ENCODE measurements around the gene INSRR.

DNA sequence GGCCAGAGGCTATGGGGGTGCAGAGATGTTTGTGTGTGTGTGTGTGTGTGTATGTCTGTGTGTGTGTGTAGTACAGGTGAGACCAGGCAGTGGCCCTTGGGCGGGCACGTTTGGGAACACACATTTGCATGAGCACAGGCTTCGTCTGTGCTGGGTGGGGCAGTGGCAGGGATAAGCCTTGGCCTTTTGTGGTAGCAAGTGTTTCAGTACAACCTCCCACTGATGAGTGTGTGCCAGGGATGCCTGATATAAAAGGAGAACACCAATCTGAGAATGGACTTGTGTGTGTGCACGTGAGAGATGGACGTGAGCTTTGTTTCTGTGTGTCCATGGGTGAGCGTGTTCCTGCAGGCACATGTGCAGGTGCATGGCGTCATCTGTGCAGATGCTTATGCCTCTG, 4.7 kb upstream of the INSRR start:
- TF ChIP-seq POLR2A (IDR thresholded peaks at IDR 0.05; ENCODE audit: low read depth) (no peak), EP300 (IDR thresholded peaks at IDR 0.05) (no peak), POLR2AphosphoS5 (IDR thresholded peaks at IDR 0.05) (no peak)
- TF ChIP-seq, protein P1, sequence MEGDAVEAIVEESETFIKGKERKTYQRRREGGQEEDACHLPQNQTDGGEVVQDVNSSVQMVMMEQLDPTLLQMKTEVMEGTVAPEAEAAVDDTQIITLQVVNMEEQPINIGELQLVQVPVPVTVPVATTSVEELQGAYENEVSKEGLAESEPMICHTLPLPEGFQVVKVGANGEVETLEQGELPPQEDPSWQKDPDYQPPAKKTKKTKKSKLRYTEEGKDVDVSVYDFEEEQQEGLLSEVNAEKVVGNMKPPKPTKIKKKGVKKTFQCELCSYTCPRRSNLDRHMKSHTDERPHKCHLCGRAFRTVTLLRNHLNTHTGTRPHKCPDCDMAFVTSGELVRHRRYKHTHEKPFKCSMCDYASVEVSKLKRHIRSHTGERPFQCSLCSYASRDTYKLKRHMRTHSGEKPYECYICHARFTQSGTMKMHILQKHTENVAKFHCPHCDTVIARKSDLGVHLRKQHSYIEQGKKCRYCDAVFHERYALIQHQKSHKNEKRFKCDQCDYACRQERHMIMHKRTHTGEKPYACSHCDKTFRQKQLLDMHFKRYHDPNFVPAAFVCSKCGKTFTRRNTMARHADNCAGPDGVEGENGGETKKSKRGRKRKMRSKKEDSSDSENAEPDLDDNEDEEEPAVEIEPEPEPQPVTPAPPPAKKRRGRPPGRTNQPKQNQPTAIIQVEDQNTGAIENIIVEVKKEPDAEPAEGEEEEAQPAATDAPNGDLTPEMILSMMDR (IDR thresholded peaks at IDR 0.05): no peak

All from esophagus muscularis mucosa (tissue), 4 donors.